Lower lobe of right lung (tissue), 2 donors: ENCODE data around the gene TUBA8. TPM values are rescaled to one million over a fixed set of nuclear protein-coding genes. Genes with fewer than 3 reads are reported as not detected.

Experiments used
- ATAC-seq, 2 donors: fragments of 200-7000 bp; cut with Tn5 transposase; one replicate each; pipeline ENCODE4 v1.9.1; 2020 to 2022; ENCODE audit warnings: mild to moderate bottlenecking in 2 of 2, moderate library complexity in 2 of 2
- DNase-seq: peaks from one replicate; pipeline ENCODE4 v3.0.0-alpha.2; 2020
- H3K27ac ChIP-seq: fragments of 200-600 bp; one replicate; pipeline ENCODE4 v1.8.0; 2022
- H3K27me3 ChIP-seq: fragments of 200-600 bp; one replicate; pipeline ENCODE4 v1.8.0; 2022; ENCODE audit warnings: low read depth
- H3K36me3 ChIP-seq: fragments of 200-600 bp; one replicate; pipeline ENCODE4 v1.8.0; 2022; ENCODE audit warnings: mild to moderate bottlenecking
- H3K4me1 ChIP-seq: fragments of 200-600 bp; one replicate; pipeline ENCODE4 v1.8.0; 2022
- H3K4me3 ChIP-seq: fragments of 200-600 bp; one replicate; pipeline ENCODE4 v1.8.0; 2022; ENCODE audit warnings: mild to moderate bottlenecking
- H3K9me3 ChIP-seq: fragments of 200-600 bp; one replicate; pipeline ENCODE4 v1.8.0; 2022
- intact Hi-C: fragments of 100-400 bp; cut with DNase I; formaldehyde crosslinking; loops from one replicate; pipeline ENCODE4 v1.11.0; 2022
- total RNA-seq: library from RNA; stranded (reverse); fragmentation: NEBNext Ultra II Directional; extraction: Animal tissue kit (Norgen Biotek cat#: 25700); gene quantifications from one replicate; pipeline ENCODE4 v1.2.1, GENCODE V29; 2021
- TF ChIP-seq, protein P1 (sequence below): fragments of 200-600 bp; IDR thresholded peaks from one replicate; pipeline ENCODE4 v1.8.0; 2022; ENCODE audit warnings: antibody characterized with exemption, mild to moderate bottlenecking
- donor health status: DM: no; HTN: yes; CAD: no; lungs with severe emphysema.

The TUBA8 gene
- total RNA-seq, 1 donor from 2014 or later = 1.3 TPM

DNA sequence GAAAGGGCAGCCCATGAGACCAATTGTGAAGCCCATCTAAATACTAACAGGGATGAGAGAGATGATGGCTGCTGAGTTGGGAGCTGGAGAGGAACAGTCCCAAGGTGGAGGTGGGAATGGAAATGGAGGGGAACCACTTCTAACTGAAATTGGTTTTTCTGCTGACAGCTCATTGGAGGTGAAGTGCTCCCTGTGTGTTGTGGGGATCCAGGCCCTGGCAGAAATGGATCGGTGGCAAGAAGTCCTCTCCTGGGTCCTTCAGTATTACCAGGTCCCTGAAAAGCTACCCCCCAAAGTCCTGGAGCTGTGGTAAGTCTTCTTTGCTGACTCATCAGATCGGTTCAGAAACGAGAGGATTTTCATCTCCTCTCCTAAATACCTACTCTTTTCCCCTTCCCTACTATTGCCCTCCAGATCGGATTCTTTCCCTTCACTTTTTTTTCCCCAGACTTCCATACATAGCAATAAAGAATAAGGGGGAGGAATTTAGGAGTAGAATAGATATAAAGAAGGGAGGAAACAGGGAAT, 30.8 kb upstream of the TUBA8 start:
- H3K36me3 ChIP-seq = peaks cover 55% of the 10 kb centered on the region
- H3K4me3 ChIP-seq = no peak overlapping the region
- no peak for ATAC-seq
- TF ChIP-seq, protein P1, sequence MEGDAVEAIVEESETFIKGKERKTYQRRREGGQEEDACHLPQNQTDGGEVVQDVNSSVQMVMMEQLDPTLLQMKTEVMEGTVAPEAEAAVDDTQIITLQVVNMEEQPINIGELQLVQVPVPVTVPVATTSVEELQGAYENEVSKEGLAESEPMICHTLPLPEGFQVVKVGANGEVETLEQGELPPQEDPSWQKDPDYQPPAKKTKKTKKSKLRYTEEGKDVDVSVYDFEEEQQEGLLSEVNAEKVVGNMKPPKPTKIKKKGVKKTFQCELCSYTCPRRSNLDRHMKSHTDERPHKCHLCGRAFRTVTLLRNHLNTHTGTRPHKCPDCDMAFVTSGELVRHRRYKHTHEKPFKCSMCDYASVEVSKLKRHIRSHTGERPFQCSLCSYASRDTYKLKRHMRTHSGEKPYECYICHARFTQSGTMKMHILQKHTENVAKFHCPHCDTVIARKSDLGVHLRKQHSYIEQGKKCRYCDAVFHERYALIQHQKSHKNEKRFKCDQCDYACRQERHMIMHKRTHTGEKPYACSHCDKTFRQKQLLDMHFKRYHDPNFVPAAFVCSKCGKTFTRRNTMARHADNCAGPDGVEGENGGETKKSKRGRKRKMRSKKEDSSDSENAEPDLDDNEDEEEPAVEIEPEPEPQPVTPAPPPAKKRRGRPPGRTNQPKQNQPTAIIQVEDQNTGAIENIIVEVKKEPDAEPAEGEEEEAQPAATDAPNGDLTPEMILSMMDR = no peak
- H3K27ac ChIP-seq = no peak overlapping the region
- intact Hi-C loops = no loop called here
- H3K27me3 ChIP-seq = no peaks in the 10 kb centered on the region
- H3K4me1 ChIP-seq = peaks cover 24% of the 10 kb centered on the region
- DNase-seq = no peak
- H3K9me3 ChIP-seq = no peaks in the 10 kb centered on the region

DNA sequence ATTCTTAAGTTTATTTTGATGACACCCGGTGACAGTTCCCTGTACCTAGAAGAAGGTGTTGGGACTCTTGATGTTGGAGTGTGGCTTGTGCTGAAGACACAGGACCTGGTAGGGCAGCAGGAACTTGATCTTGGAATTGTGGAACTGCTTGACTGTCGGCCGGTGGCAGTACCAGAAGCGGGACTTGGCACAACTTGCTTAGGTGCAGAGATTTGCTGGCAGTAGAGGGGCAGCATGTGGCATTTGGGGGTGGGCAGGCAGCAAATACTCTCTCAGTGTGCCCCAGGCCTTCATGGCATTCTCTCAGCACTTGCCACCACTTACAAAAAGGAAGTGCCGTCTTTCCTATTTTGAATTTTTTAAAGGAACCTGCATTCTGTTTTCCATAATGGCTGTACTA, 29.2 kb upstream of the TUBA8 start:
- no peak overlapping the region for H3K27ac ChIP-seq
- no peaks in the 10 kb centered on the region for H3K9me3 ChIP-seq
- TF ChIP-seq, protein P1 = no peak
- H3K4me3 ChIP-seq = no peak overlapping the region
- H3K36me3 ChIP-seq = peaks cover 71% of the 10 kb centered on the region
- H3K4me1 ChIP-seq = peaks cover 20% of the 10 kb centered on the region
- no peaks in the 10 kb centered on the region for H3K27me3 ChIP-seq
- intact Hi-C loops = no loop called here
- ATAC-seq (no peak), DNase-seq (no peak)

DNA sequence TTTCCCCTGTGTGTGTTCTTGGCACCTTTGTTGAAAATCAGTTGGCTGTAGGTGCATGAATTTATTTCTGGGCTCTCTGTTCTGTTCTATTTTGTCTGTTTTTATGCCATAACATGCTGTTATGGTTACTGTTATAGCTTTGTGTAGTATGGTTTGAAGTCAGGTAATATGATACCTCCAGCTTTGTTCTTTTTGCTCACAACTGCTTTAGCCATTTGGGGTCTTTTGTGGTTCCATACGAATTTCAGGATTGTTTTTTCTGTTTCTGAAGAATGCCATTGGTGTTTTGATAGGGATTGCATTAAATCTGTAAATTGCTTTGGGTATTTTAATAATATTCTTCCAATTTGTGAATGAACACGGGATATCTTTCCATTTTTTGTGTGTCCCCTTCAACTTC, 28.1 kb upstream of the TUBA8 start:
- H3K27ac ChIP-seq = no peak overlapping the region
- DNase-seq (no peak), ATAC-seq (no peak)
- no peaks in the 10 kb centered on the region for H3K27me3 ChIP-seq
- TF ChIP-seq, protein P1 = no peak
- no peak overlapping the region for H3K4me3 ChIP-seq
- H3K4me1 ChIP-seq = peaks cover 10% of the 10 kb centered on the region
- intact Hi-C loops = no loop called here
- no peaks in the 10 kb centered on the region for H3K9me3 ChIP-seq
- peaks cover 82% of the 10 kb centered on the region for H3K36me3 ChIP-seq

DNA sequence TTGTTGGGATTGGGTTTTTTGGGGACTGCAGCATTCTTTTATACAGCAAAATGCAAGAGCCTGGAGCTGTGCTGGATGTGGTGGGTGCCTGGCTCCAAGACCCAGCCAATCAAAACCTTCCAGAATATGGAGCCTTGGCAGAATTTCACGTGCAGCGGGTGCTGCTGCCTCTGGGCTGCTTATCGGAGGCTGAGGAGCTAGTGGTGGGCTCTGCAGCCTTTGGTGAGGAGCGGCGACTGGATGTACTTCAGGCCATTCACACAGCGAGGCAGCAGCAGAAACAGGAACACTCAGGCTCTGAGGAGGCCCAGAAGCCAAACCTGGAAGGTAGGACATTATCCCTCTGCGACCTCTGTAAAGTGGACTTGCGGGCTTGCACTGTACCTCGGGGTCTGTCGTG, 27.2 kb upstream of the TUBA8 start:
- TF ChIP-seq, protein P1 = no peak
- H3K4me3 ChIP-seq = no peak overlapping the region
- no peak for DNase-seq
- ATAC-seq = no peak
- H3K27me3 ChIP-seq = no peaks in the 10 kb centered on the region
- H3K36me3 ChIP-seq = peaks cover 91% of the 10 kb centered on the region
- no peaks in the 10 kb centered on the region for H3K9me3 ChIP-seq
- intact Hi-C loops = no loop called here
- H3K4me1 ChIP-seq = peaks cover 10% of the 10 kb centered on the region
- no peak overlapping the region for H3K27ac ChIP-seq

DNA sequence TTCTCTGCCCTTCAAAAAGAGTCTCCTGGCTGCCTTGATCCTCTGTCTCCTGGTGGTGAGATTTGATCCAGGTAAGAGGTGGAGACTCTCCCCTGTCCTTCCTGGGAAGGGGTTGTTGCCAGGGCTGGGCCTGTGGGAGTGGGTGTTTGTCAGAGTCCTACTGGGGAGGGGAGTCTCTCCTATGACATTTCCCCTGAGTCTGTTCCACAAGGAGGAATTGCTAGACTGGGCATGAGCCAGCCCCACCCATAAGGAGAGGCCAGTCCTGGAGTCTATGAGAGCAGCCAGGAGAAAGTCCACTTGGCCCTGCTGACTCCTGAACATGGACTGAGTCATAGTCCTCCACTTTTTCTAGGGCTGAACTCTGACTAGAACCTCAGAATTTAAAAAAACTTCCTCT, 25.4 kb upstream of the TUBA8 start:
- H3K36me3 ChIP-seq = peaks cover 98% of the 10 kb centered on the region

More for the DNA sequence above, 25.4 kb upstream of the TUBA8 start:
- ATAC-seq (peak in 1 of 2 donors; percentile 39), DNase-seq (no peak)
- H3K4me1 ChIP-seq = no peaks in the 10 kb centered on the region
- H3K27me3 ChIP-seq = no peaks in the 10 kb centered on the region
- no peaks in the 10 kb centered on the region for H3K9me3 ChIP-seq
- H3K27ac ChIP-seq = no peak overlapping the region
- TF ChIP-seq, protein P1 = no peak
- intact Hi-C loops = no loop called here
- H3K4me3 ChIP-seq = no peak overlapping the region
